ENCODE results near the gene ARID5A.
A peak's percentile ranks its signal among the peaks of the same experiment; 100 is the strongest.

- no peak for TF ChIP-seq BCLAF1 (IDR thresholded peaks at IDR 0.05)
- TF ChIP-seq, protein P1, sequence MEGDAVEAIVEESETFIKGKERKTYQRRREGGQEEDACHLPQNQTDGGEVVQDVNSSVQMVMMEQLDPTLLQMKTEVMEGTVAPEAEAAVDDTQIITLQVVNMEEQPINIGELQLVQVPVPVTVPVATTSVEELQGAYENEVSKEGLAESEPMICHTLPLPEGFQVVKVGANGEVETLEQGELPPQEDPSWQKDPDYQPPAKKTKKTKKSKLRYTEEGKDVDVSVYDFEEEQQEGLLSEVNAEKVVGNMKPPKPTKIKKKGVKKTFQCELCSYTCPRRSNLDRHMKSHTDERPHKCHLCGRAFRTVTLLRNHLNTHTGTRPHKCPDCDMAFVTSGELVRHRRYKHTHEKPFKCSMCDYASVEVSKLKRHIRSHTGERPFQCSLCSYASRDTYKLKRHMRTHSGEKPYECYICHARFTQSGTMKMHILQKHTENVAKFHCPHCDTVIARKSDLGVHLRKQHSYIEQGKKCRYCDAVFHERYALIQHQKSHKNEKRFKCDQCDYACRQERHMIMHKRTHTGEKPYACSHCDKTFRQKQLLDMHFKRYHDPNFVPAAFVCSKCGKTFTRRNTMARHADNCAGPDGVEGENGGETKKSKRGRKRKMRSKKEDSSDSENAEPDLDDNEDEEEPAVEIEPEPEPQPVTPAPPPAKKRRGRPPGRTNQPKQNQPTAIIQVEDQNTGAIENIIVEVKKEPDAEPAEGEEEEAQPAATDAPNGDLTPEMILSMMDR (IDR thresholded peaks at IDR 0.05 in 2 of 3, conservative IDR thresholded peaks at IDR 0.05 in 1 of 3; ENCODE audit: control insufficient read depth in 2 of 3, extremely low read depth in 1 of 3, insufficient read depth in 1 of 3, low read depth in 3 of 3, low read length in 3 of 3): no peak
- TF ChIP-seq, protein P2, sequence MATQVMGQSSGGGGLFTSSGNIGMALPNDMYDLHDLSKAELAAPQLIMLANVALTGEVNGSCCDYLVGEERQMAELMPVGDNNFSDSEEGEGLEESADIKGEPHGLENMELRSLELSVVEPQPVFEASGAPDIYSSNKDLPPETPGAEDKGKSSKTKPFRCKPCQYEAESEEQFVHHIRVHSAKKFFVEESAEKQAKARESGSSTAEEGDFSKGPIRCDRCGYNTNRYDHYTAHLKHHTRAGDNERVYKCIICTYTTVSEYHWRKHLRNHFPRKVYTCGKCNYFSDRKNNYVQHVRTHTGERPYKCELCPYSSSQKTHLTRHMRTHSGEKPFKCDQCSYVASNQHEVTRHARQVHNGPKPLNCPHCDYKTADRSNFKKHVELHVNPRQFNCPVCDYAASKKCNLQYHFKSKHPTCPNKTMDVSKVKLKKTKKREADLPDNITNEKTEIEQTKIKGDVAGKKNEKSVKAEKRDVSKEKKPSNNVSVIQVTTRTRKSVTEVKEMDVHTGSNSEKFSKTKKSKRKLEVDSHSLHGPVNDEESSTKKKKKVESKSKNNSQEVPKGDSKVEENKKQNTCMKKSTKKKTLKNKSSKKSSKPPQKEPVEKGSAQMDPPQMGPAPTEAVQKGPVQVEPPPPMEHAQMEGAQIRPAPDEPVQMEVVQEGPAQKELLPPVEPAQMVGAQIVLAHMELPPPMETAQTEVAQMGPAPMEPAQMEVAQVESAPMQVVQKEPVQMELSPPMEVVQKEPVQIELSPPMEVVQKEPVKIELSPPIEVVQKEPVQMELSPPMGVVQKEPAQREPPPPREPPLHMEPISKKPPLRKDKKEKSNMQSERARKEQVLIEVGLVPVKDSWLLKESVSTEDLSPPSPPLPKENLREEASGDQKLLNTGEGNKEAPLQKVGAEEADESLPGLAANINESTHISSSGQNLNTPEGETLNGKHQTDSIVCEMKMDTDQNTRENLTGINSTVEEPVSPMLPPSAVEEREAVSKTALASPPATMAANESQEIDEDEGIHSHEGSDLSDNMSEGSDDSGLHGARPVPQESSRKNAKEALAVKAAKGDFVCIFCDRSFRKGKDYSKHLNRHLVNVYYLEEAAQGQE (IDR thresholded peaks at IDR 0.05; ENCODE audit: low read depth, low read length): no peak
- no peak for TF ChIP-seq SPI1 (IDR thresholded peaks at IDR 0.05; ENCODE audit: borderline replicate concordance, insufficient read depth, low read depth, low read length)
- TF ChIP-seq YY1 (IDR thresholded peaks at IDR 0.05; ENCODE audit: low read depth, low read length): no peak
- no peak for TF ChIP-seq EZH2 (IDR thresholded peaks at IDR 0.05; ENCODE audit: borderline replicate concordance, control insufficient read depth, low read depth, low read length)
- no peak for TF ChIP-seq CBX5 (IDR thresholded peaks at IDR 0.05; ENCODE audit: low read depth)
- no peak for TF ChIP-seq SMC3 (IDR thresholded peaks at IDR 0.05; ENCODE audit: borderline replicate concordance, low read length)
- TF ChIP-seq JUND (IDR thresholded peaks at IDR 0.05; ENCODE audit: low read depth, low read length): no peak
- TF ChIP-seq POLR2AphosphoS5 (IDR thresholded peaks at IDR 0.05; ENCODE audit: low read length): no peak
- TF ChIP-seq STAT3 (IDR thresholded peaks at IDR 0.05; ENCODE audit: low read depth, low read length): no peak
- peak; percentile 72; the same call in 1 of the 2 replicates for TF ChIP-seq PAX5 (IDR thresholded peaks at IDR 0.05; ENCODE audit: borderline replicate concordance, low read depth, low read length)
- no peak for TF ChIP-seq CREB1 (IDR thresholded peaks at IDR 0.05; ENCODE audit: low read depth)
- no peak for TF ChIP-seq ESRRA (IDR thresholded peaks at IDR 0.05; ENCODE audit: low read length)
Observed at GRCh38 chr2:96493072-96493471, 43.5 kb upstream of the ARID5A start.

Data from GM12878 (cell line).